ENCODE data around the gene OR4E2. TPM values are rescaled to one million over a fixed set of nuclear protein-coding genes. Genes with fewer than 3 reads are reported as not detected.

Gene OR4E2
- total and polyA plus RNA-seq, 7 donors = not detected

DNA sequence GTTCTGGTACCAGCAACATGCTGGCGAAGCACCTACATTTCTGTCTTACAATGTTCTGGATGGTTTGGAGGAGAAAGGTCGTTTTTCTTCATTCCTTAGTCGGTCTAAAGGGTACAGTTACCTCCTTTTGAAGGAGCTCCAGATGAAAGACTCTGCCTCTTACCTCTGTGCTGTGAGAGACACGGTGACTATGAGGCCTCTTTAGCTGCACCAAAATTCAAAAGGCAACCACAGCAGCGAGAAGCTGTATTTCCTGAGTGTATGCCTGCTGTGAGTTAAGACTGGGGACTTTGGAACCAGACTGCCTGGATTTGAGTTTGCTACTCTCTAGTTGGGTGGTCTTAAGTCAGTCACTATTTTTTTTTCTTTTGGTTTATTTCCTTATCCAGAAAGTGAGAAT, 10.2 kb upstream of the OR4E2 start:
- WGBS, 3 donors = 59 to 63% (median 61%) methylated on average over 5 of the region's 5 CpGs
- H3K27me3 ChIP-seq (ENCODE audit: insufficient read depth in 3 of 3, low read length in 2 of 3) = no peaks in the 10 kb centered on the region
- H3K4me3 ChIP-seq = no peak overlapping the region
- no peak overlapping the region for H3K27ac ChIP-seq
- no peaks in the 10 kb centered on the region for H3K4me1 ChIP-seq
- no peak for DNase-seq
- intact Hi-C loops (cut with DNase I) = no loop called here
- H3K9me3 ChIP-seq = no peaks in the 10 kb centered on the region
- ATAC-seq = no peak
- H3K36me3 ChIP-seq (ENCODE audit: insufficient read depth in 1 of 2, low read depth in 1 of 2) = no peaks in the 10 kb centered on the region
- TF ChIP-seq, protein P1, sequence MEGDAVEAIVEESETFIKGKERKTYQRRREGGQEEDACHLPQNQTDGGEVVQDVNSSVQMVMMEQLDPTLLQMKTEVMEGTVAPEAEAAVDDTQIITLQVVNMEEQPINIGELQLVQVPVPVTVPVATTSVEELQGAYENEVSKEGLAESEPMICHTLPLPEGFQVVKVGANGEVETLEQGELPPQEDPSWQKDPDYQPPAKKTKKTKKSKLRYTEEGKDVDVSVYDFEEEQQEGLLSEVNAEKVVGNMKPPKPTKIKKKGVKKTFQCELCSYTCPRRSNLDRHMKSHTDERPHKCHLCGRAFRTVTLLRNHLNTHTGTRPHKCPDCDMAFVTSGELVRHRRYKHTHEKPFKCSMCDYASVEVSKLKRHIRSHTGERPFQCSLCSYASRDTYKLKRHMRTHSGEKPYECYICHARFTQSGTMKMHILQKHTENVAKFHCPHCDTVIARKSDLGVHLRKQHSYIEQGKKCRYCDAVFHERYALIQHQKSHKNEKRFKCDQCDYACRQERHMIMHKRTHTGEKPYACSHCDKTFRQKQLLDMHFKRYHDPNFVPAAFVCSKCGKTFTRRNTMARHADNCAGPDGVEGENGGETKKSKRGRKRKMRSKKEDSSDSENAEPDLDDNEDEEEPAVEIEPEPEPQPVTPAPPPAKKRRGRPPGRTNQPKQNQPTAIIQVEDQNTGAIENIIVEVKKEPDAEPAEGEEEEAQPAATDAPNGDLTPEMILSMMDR (IDR thresholded peaks at IDR 0.05) = no peak

DNA sequence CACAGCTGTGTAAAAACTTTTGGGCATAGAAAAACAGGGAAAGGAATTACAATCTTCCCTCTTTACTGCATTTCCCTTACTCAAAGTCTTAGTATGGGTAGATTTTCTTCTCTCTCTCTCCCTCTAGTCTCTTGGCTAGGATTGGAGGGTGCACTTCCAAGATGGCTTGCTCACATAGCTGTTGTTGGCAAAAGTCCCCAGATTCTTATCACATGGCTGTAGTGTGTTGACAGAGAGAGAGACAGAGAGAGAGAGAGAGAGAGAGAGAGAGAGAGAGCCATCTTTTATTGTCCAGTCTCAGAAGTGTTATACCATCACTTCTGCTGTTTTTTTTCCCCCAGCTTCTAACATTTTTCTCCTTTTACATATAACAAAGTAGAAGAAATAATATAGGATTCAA, 6.3 kb upstream of the OR4E2 start:
- Histone ChIP-seq H3K4me3 (no peak overlapping the region), H3K4me1 (no peaks in the 10 kb centered on the region), H3K9me3 (no peaks in the 10 kb centered on the region), H3K27ac (no peak overlapping the region), H3K36me3 (ENCODE audit: insufficient read depth in 1 of 2, low read depth in 1 of 2) (no peaks in the 10 kb centered on the region), H3K27me3 (ENCODE audit: insufficient read depth in 3 of 3, low read length in 2 of 3) (no peaks in the 10 kb centered on the region)
- DNase-seq (no peak), ATAC-seq (no peak)
- TF ChIP-seq, protein P1 (IDR thresholded peaks at IDR 0.05) = no peak
- intact Hi-C loops (cut with DNase I) = no loop called here

DNA sequence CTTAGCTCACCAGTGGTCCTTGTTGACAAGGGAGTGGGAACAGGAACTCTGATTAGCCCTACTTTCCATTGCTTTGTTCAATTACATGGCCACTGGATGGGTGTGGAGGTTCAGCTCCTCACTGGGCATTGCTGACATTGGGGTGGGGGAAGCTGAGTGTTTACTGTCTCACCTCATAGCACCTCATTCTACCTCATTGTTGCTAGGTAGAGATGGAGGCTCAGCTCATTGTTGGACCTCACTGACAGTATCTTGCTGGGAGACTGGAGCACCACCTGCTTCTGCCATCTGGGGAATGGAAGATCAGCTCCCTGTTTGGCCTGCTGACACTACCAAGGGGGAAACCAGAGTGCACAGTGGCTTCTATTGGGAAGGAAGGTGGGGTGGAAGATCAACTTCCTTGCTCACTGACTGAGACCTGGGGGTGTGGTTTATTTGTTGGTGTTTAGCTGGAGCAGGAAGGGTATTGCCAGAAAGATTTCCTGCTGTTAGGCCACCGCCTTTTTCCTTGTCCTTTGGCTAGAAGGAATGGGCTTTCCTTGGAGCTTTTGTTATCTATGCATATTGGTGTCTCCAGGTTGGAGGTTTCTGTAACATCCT, 1.3 kb upstream of the OR4E2 start:
- no peak for ATAC-seq
- intact Hi-C loops (cut with DNase I) = no loop called here
- Histone ChIP-seq H3K9me3 (no peaks in the 10 kb centered on the region), H3K27ac (no peak overlapping the region), H3K27me3 (ENCODE audit: insufficient read depth in 3 of 3, low read length in 2 of 3) (no peaks in the 10 kb centered on the region), H3K36me3 (ENCODE audit: insufficient read depth in 1 of 2, low read depth in 1 of 2) (no peaks in the 10 kb centered on the region), H3K4me1 (no peaks in the 10 kb centered on the region), H3K4me3 (no peak overlapping the region)
- 29 to 48% (median 39%) methylated on average over 1 of the region's 1 CpG for WGBS, 3 donors
- TF ChIP-seq, protein P1 (IDR thresholded peaks at IDR 0.05) = no peak
- DNase-seq = no peak

DNA sequence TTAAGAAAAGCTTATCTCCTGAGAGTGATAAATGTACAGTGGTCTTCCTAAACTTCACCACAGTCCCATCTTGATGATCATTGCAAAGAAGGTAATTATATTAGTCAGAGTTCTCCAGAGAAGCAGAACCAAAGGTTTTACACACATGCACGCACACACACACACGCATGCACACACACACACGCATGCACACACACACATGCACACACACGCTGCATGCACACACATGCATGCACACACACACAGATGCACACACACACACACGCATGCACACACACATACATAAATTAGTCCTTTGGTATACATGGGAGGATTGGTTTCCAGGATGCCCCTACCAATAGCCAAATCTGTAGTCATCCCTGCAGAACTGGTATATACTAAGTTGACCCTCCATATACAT, 580 bp downstream of the OR4E2 start:
- no peak for ATAC-seq
- intact Hi-C loops (cut with DNase I) = no loop called here
- WGBS, 3 donors = 88 to 94% (median 90%) methylated on average over 5 of the region's 5 CpGs
- Histone ChIP-seq H3K27ac (no peak overlapping the region), H3K4me3 (no peak overlapping the region), H3K27me3 (ENCODE audit: insufficient read depth in 3 of 3, low read length in 2 of 3) (no peaks in the 10 kb centered on the region), H3K36me3 (ENCODE audit: insufficient read depth in 1 of 2, low read depth in 1 of 2) (no peaks in the 10 kb centered on the region), H3K9me3 (no peaks in the 10 kb centered on the region), H3K4me1 (no peaks in the 10 kb centered on the region)
- DNase-seq = no peak
- TF ChIP-seq, protein P1 (IDR thresholded peaks at IDR 0.05) = no peak

DNA sequence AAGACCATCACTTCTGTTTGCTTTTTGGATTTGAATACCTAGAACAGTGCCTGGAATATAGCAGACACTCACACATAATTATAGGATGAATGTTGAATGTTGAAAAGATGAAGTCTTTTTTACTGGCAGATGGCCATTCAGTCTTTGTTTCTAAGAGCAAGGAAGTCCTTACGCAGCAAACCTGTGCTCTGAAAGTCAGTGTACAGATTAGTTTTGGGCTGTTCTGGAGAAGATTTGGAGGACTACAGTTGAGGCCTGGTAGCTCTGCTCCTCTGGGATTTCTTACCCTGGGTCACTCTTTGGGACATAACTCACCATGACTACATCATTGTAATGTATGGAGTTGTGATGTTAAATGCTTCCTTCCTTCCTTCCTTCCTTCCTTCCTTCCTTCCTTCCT, 3.3 kb downstream of the OR4E2 start:
- Histone ChIP-seq H3K27me3 (ENCODE audit: insufficient read depth in 3 of 3, low read length in 2 of 3) (no peaks in the 10 kb centered on the region), H3K4me3 (no peak overlapping the region), H3K9me3 (no peaks in the 10 kb centered on the region), H3K27ac (no peak overlapping the region), H3K36me3 (ENCODE audit: insufficient read depth in 1 of 2, low read depth in 1 of 2) (no peaks in the 10 kb centered on the region), H3K4me1 (no peaks in the 10 kb centered on the region)
- 36 to 85% (median 48%) methylated on average over 1 of the region's 1 CpG for WGBS, 3 donors
- no peak for DNase-seq
- TF ChIP-seq, protein P1 (IDR thresholded peaks at IDR 0.05) = no peak
- ATAC-seq = no peak
- intact Hi-C loops (cut with DNase I) = no loop called here

All from psoas muscle (tissue), 8 donors.